HL-60 (cell line): ENCODE results near the gene LRGUK.

Source experiments
- DNase-seq, 2 experiments: peaks; one replicate each; pipeline ENCODE4 v3.0.0-alpha.2; 2010 to 2020; ENCODE audit warnings: low read depth in 1 of 2, low spot score in 1 of 2
- H3K27ac ChIP-seq: fragments of 250-450 bp; sonication (Bioruptor Pico); replicated peaks from 2 replicates; pipeline ENCODE4 v1.5.1; 2020; ENCODE audit warnings: mild to moderate bottlenecking, moderate library complexity
- H3K27me3 ChIP-seq: fragments of 250-450 bp; sonication (Bioruptor Pico); 2 replicates; pipeline ENCODE4 v1.5.1; 2021; ENCODE audit warnings: mild to moderate bottlenecking, moderate library complexity; ENCODE audit not compliant: insufficient read depth, poor library complexity, severe bottlenecking
- H3K4me3 ChIP-seq: replicated peaks from 2 replicates; pipeline ENCODE4 v1.5.1; 2011; ENCODE audit warnings: mild to moderate bottlenecking, control low read depth, low read length; ENCODE audit not compliant: insufficient read depth
- CTCF ChIP-seq: IDR thresholded peaks from one replicate; pipeline ENCODE4 v1.5.1; 2011; ENCODE audit warnings: low read length, control low read depth, inconsistent platforms; ENCODE audit not compliant: insufficient read depth
- GABPA ChIP-seq: IDR thresholded peaks from 2 replicates; pipeline ENCODE4 v1.6.1; 2012; ENCODE audit warnings: low read depth
- POLR2AphosphoS5 ChIP-seq: IDR thresholded peaks from 2 replicates; pipeline ENCODE4 v1.6.1; 2012; ENCODE audit warnings: low read depth
- REST ChIP-seq: IDR thresholded peaks from 2 replicates; pipeline ENCODE4 v1.6.1; 2012; ENCODE audit warnings: low read depth; ENCODE audit not compliant: insufficient replicate concordance
- SPI1 ChIP-seq: IDR thresholded peaks from 2 replicates; pipeline ENCODE4 v1.6.1; 2012; ENCODE audit warnings: low read depth, mild to moderate bottlenecking, borderline replicate concordance

LRGUK gene

GRCh38 chr7:134083766-134084487 is 43.2 kb upstream of the LRGUK start:
- H3K27ac ChIP-seq, result no peak overlapping the region

GRCh38 chr7:134084488-134085144 is 42.5 kb upstream of the LRGUK start:
- no peak overlapping the region for H3K4me3 ChIP-seq
- TF ChIP-seq SPI1 (peak; percentile 95), POLR2AphosphoS5 (no peak; the same call in 1 of the 2 replicates)
- H3K27me3 ChIP-seq, result no peaks in the 10 kb centered on the region
- H3K27ac ChIP-seq, result no peak overlapping the region
- peak; percentile 58 to 72 for DNase-seq

More at GRCh38 chr7:134083766-134084487, 43.2 kb upstream of the LRGUK start:
- DNase-seq, result no peak
- TF ChIP-seq SPI1 (peak; percentile 28; the same call in 1 of the 2 replicates), POLR2AphosphoS5 (no peak)
- Histone ChIP-seq H3K27me3 (no peaks in the 10 kb centered on the region), H3K4me3 (no peak overlapping the region)

GRCh38 chr7:134085311-134085710 is 41.8 kb upstream of the LRGUK start:
- H3K4me3 ChIP-seq, result no peak overlapping the region
- TF ChIP-seq CTCF (no peak), GABPA (no peak), POLR2AphosphoS5 (no peak)
- no peaks in the 10 kb centered on the region for H3K27me3 ChIP-seq
- no peak for DNase-seq
- H3K27ac ChIP-seq, result no peak overlapping the region

GRCh38 chr7:134086998-134087735 is 40.0 kb upstream of the LRGUK start:
- Histone ChIP-seq H3K27me3 (no peaks in the 10 kb centered on the region), H3K27ac (no peak overlapping the region), H3K4me3 (no peak overlapping the region)
- DNase-seq, result no peak
- TF ChIP-seq REST (no peak), GABPA (no peak), CTCF (no peak), POLR2AphosphoS5 (no peak), SPI1 (no peak)

- H3K27ac ChIP-seq, result no peak overlapping the region
- H3K4me3 ChIP-seq, result no peak overlapping the region
- DNase-seq, result no peak
- TF ChIP-seq REST (no peak), GABPA (no peak), SPI1 (no peak), POLR2AphosphoS5 (no peak), CTCF (no peak)
- H3K27me3 ChIP-seq, result no peaks in the 10 kb centered on the region
Measured at GRCh38 chr7:134088199-134088598, 38.9 kb upstream of the LRGUK start.
